Tibial artery (tissue), 4 donors: ENCODE data around the gene FAM53B.

Experiments
- DNase-seq, 2 donors: peaks; one replicate each; pipeline ENCODE4 v3.0.0-alpha.2; 2019
- H3K27ac ChIP-seq, 2 donors: fragments of 200-600 bp; sonication (generic) in 1 of 2; 1 replicate in 1 of 2; 2 replicates in 1 of 2; pipeline ENCODE4 v1.5.1; 2018 to 2019; ENCODE audit warnings: mild to moderate bottlenecking in 1 of 2
- H3K27me3 ChIP-seq, 2 donors: fragments of 200-600 bp; sonication (generic) in 1 of 2; one replicate each; pipeline versions ENCODE4 v1.5.1 to v1.6.0; 2016 to 2019
- H3K36me3 ChIP-seq, 3 donors: fragments of 200-600 bp; sonication (generic) in 2 of 3; one replicate each; pipeline ENCODE4 v1.5.1; 2016 to 2019; ENCODE audit warnings: mild to moderate bottlenecking in 2 of 3
- H3K4me1 ChIP-seq, 4 donors: fragments of 200-600 bp; sonication (generic) in 2 of 4; 1 replicate in 3 of 4; 2 replicates in 1 of 4; pipeline ENCODE4 v1.5.1; 2016 to 2019
- H3K4me3 ChIP-seq, 2 donors: fragments of 200-600 bp; sonication (generic) in 1 of 2; 1 replicate in 1 of 2; 2 replicates in 1 of 2; pipeline ENCODE4 v1.5.1; 2018 to 2019; ENCODE audit warnings: mild to moderate bottlenecking in 2 of 2
- H3K9me3 ChIP-seq, 3 donors: fragments of 200-600 bp; sonication (generic) in 1 of 3; one replicate each; pipeline ENCODE4 v1.5.1; 2016 to 2019
- intact Hi-C: fragments of 100-400 bp; cut with DNase I; formaldehyde crosslinking; loops from one replicate; pipeline ENCODE4 v1.15.0; 2023; ENCODE audit warnings: low total_unique reads
- TF ChIP-seq, protein P1 (sequence below), 2 experiments: fragments of 200-600 bp in 1 of 2; fragments of 450-650 bp in 1 of 2; IDR thresholded peaks; one replicate each; pipeline ENCODE4 v1.5.1; 2017 to 2019; ENCODE audit warnings: antibody characterized with exemption in 2 of 2, mild to moderate bottlenecking in 1 of 2, moderate library complexity in 1 of 2

Gene FAM53B

DNA sequence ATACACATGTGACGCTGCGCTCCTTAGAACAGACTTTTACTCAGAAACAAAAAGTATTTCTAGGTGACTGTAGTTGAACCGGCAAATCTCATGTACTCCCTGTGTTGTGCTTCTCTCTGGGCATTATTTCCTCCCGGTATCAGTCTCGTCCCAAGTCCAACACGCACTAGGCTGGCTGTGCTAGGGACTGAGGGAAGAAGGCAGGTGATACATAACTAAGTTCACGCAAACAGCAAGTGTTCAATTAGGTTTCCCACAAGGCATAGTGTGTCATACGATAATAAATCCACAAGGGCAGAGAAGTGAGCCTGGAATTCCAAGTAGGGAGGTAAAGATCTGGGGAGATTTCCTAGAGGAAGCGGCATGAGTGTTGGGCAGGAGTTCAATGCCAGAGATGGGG, 20.4 kb downstream of the FAM53B start:
- intact Hi-C loops = no loop called here
- no peaks in the 10 kb centered on the region for H3K9me3 ChIP-seq
- no peaks in the 10 kb centered on the region for H3K36me3 ChIP-seq
- peak overlapping the region; percentile 63 to 74 for H3K27ac ChIP-seq
- H3K27me3 ChIP-seq = no peaks in the 10 kb centered on the region
- no peak for DNase-seq
- TF ChIP-seq, protein P1, sequence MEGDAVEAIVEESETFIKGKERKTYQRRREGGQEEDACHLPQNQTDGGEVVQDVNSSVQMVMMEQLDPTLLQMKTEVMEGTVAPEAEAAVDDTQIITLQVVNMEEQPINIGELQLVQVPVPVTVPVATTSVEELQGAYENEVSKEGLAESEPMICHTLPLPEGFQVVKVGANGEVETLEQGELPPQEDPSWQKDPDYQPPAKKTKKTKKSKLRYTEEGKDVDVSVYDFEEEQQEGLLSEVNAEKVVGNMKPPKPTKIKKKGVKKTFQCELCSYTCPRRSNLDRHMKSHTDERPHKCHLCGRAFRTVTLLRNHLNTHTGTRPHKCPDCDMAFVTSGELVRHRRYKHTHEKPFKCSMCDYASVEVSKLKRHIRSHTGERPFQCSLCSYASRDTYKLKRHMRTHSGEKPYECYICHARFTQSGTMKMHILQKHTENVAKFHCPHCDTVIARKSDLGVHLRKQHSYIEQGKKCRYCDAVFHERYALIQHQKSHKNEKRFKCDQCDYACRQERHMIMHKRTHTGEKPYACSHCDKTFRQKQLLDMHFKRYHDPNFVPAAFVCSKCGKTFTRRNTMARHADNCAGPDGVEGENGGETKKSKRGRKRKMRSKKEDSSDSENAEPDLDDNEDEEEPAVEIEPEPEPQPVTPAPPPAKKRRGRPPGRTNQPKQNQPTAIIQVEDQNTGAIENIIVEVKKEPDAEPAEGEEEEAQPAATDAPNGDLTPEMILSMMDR (IDR thresholded peaks at IDR 0.05) = no peak
- peaks cover 0 to 44% (median 24%) of the 10 kb centered on the region in 4 donors for H3K4me1 ChIP-seq
- H3K4me3 ChIP-seq = no peak overlapping the region

- Histone ChIP-seq H3K27ac (peak overlapping the region; percentile 63 to 74), H3K36me3 (no peaks in the 10 kb centered on the region), H3K27me3 (no peaks in the 10 kb centered on the region), H3K4me3 (no peak overlapping the region), H3K9me3 (no peaks in the 10 kb centered on the region), H3K4me1 (peaks cover 0 to 43% (median 28%) of the 10 kb centered on the region in 4 donors)
- peak; percentile 49 to 79 for DNase-seq
- intact Hi-C loops = no loop called here
- TF ChIP-seq, protein P1 (IDR thresholded peaks at IDR 0.05) = no peak
Measured at GRCh38 chr10:124722798-124723783, 21.1 kb downstream of the FAM53B start.

GRCh38 chr10:124721330-124722045, 22.7 kb downstream of the FAM53B start:
- Histone ChIP-seq H3K4me1 (peaks cover 0 to 38% (median 25%) of the 10 kb centered on the region in 4 donors), H3K4me3 (no peak overlapping the region), H3K36me3 (no peaks in the 10 kb centered on the region), H3K27ac (peak overlapping the region; percentile 18 to 63), H3K27me3 (no peaks in the 10 kb centered on the region), H3K9me3 (no peaks in the 10 kb centered on the region)
- TF ChIP-seq, protein P1 (IDR thresholded peaks at IDR 0.05) = no peak
- peak in 1 of 2 donors; percentile 67 for DNase-seq
- intact Hi-C loops = no loop called here

DNA sequence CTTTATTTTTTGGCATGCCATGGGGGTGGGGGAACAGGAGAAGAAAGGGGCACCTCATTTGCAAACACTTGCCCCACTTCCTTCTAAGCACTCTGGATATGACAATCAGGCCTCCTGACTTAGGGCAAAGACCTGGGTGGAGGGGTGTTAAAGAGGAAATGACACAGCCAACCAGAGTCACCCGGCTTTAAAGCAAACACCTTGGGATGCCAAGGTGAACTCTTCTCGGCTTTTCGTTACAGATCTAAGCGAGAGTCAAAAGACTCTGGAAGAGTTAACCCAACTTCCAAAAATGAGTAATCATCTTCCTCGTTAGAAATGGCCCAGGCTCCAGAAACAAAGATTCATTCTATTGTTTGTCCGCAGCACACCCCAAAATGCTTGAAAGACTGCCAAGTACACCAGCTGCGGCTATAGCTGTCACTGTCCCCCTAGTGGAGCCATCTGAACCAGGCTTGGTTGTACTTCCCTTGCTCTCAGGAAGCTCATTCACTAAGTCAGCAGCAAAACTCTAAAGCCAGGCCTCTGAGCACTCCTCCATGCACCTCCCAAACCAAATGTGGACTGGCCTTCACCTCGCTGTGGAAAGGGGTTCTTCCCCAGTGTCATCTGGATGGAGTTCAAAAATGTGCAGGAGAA, 24.8 kb downstream of the FAM53B start:
- intact Hi-C loops = no loop called here
- no peak for DNase-seq
- no peaks in the 10 kb centered on the region for H3K27me3 ChIP-seq
- no peaks in the 10 kb centered on the region for H3K36me3 ChIP-seq
- TF ChIP-seq, protein P1 (IDR thresholded peaks at IDR 0.05) = no peak
- H3K4me1 ChIP-seq = peaks cover 0 to 32% (median 22%) of the 10 kb centered on the region in 4 donors
- no peak overlapping the region for H3K27ac ChIP-seq
- H3K9me3 ChIP-seq = no peaks in the 10 kb centered on the region
- H3K4me3 ChIP-seq = no peak overlapping the region

DNA sequence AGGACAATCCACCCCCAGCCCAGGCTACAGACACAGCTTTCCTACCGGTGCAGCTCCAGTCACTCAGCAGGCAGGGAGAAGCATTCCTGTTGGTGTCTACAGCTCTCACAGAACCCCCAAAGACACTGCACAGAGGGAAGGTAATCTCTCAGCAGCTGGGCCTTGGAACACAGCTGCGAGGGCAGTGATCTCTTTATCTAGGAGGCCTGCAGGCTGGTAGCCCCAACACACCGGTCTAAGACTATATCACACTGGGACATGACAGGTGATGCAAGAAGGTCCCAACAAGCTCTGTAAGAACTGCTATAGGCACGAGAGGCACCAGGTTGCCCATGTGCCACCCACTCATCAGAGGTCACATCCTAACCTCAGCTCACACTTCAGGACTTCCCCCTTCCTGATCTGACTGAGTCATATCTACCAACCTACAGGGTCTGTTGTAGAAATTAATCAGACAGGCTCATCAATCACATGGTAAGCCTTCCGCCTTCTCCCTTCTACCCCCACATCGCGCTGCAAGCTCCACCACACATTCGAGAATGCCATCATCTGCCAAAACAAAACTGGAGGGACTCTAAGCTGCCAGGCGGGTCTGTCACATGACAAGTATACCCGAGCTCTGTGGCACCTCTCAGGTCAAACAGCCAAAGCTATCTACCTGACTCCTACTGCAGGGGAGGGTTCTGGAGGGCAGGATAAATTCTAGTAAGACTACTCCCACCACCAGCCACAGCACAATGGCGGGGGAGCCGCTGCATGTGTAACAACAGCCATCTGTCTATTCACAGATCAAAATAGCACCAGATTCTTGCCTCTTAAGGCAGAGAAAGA, 26.1 kb downstream of the FAM53B start:
- H3K4me3 ChIP-seq = no peak overlapping the region
- no peaks in the 10 kb centered on the region for H3K36me3 ChIP-seq
- intact Hi-C loops = no loop called here
- DNase-seq = no peak
- H3K4me1 ChIP-seq = peaks cover 0 to 20% (median 12%) of the 10 kb centered on the region in 4 donors
- H3K27ac ChIP-seq = no peak overlapping the region
- TF ChIP-seq, protein P1 (IDR thresholded peaks at IDR 0.05) = no peak
- H3K27me3 ChIP-seq = no peaks in the 10 kb centered on the region
- H3K9me3 ChIP-seq = no peaks in the 10 kb centered on the region
